ENCODE data around the gene FLT3LG. TPM values are rescaled to one million over a fixed set of nuclear protein-coding genes. Genes with fewer than 3 reads are reported as not detected.

FLT3LG gene
- total and polyA plus RNA-seq, 9 of the 15 experiments (the other 6 are each of a cell fraction or from before 2014, with no cell fraction given), result 0.31 to 6.4 (median 1.1) TPM

DNA sequence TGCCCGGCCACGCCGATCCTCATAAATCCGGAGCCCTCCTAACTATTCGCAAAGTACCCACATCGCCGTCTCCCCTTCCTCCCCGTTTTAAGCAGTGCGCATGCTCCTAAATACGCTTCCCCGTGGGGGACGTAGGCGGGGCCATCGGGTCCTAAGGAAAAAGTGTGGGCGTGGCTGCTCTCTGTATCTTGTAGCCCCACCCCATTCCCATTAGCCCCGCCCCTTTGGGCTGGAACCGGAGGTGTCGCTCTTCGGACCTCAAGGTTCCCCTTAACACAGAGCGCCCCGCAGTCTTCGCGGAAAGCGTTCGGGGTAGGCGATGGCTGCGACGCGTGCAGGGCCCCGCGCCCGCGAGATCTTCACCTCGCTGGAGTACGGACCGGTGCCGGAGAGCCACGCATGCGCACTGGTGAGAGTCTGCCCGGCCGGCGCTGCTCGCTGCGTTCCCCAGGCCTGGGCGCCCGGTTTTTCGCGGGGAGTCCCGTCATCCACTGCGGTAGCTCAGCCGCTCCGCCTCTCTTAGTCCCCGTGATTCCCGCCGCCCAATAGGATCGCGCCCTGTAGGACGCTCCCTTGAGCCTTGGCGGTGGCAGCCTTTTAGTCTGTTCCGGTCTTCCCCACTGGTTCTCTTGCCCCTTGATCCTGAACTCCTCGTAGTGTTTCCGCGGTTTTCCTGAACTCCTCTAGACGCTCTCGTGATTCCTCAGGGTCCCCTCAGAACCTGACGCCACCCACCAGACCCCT, 20.8 kb upstream of the FLT3LG start, which contains the start of gene ALDH16A1 (continued):
- TF ChIP-seq BRD4 (IDR thresholded peaks at IDR 0.05), result 0 out of 2 replicates have a peak, but pooled peaks have one; percentile 82

DNA sequence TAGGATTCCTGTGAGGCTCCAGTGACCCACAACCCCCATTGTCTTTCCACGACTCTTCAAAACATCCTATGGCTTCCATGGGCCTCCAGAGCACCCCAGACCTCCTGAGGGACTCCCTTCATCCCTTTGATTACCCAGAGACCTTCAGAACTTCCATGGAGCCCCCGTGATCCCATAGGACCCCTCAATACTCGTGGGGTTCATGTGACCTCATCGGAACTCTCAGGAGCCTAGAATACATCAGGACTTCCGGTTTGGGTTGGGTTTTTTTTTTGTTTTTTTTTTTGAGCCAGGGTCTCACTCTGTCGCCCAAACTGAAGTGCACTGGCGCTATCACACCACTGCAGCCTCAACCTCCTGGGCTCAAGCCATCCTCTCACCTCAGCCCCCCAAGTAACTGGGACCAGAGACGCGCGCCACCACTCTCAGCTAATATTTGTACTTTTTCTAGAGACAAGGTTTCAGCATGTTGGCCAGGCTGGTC, 20.2 kb upstream of the FLT3LG start:
- DNase-seq (ENCODE audit: extremely low read depth in 1 of 4, low spot score in 3 of 4) (peak in 3 of 4 experiments; percentile 29 to 72 (median 70)), FAIRE-seq (no peak), ATAC-seq (no peak)
- Histone ChIP-seq H3K4me3 (peak overlapping the region; percentile 93), H3K27ac (ENCODE audit: extremely low read depth, low read depth, low read length) (peak overlapping the region; percentile 100), H3K4me1 (replicated peaks in 1 of 2; ENCODE audit: control insufficient read depth in 2 of 2, insufficient read depth in 2 of 2, low read length in 2 of 2) (peaks cover 5 to 40% of the 10 kb centered on the region in 2 experiments; a peak in 4 of 5 replicates), H3K9ac (ENCODE audit: insufficient read depth in 1 of 2, low read depth in 2 of 2, low read length in 2 of 2) (peak overlapping the region; percentile 95 to 100), H3K36me3 (ENCODE audit: control insufficient read depth, insufficient read depth, low read length) (peaks cover 41% of the 10 kb centered on the region; the same call in 2 of the 3 replicates), H3K9me3 (replicated peaks; ENCODE audit: control insufficient read depth, insufficient read depth, low read depth, low read length) (no peaks in the 10 kb centered on the region), H4K20me1 (replicated peaks; ENCODE audit: control insufficient read depth, insufficient read depth, low read length) (no peaks in the 10 kb centered on the region), H3K79me2 (ENCODE audit: control insufficient read depth, insufficient read depth, low read length) (peaks cover 54% of the 10 kb centered on the region), H3K27me3 (ENCODE audit: control insufficient read depth in 2 of 2, insufficient read depth in 2 of 2, low read length in 2 of 2) (no peaks in the 10 kb centered on the region), H2AFZ (ENCODE audit: low read depth, low read length) (peak overlapping the region; percentile 95), H3K9me1 (ENCODE audit: control insufficient read depth, insufficient read depth, low read length) (no peaks in the 10 kb centered on the region), H3K4me2 (ENCODE audit: insufficient read depth, low read length) (peak overlapping the region; percentile 96)
- in situ Hi-C loops (cut with MboI), result no loop called here
- ChIA-PET CTCF (ENCODE audit: low intra/inter-chr PET ratio) (no interaction called here), POLR2A (interaction anchor here (0.6 to 2.8 kb wide), 15 partner anchors 9 to 578 kb away, joined by 3 to 8 read pairs (median 4); partner anchors contain the start of gene DKKL1)
- 2% methylated on average over 10 of the region's 10 CpGs for WGBS (ENCODE audit: insufficient coverage, low coverage, missing lambda C conversion rate)
- intact Hi-C loops (cut with micrococcal nuclease), result no loop called here
- BruUV-seq (replicated peaks), result TSS peak; percentile 83
- no peak for TF ChIP-seq MAFK (IDR thresholded peaks at IDR 0.05; ENCODE audit: low read length)
- TF ChIP-seq HNRNPK (IDR thresholded peaks at IDR 0.05; ENCODE audit: low read depth, low read length, poor library complexity, severe bottlenecking), result no peak
- no peak for TF ChIP-seq ZMIZ1 (IDR thresholded peaks at IDR 0.05; ENCODE audit: low read depth in 2 of 2, low read length in 2 of 2)
- TF ChIP-seq MEF2A (IDR thresholded peaks at IDR 0.05; ENCODE audit: control insufficient read depth, low read depth, low read length), result no peak
- no peak for TF ChIP-seq PTTG1 (tag; IDR thresholded peaks at IDR 0.05; ENCODE audit: low read depth)
- no peak for TF ChIP-seq TAF9B (IDR thresholded peaks at IDR 0.05; ENCODE audit: partially characterized antibody)
- TF ChIP-seq ZBTB5 (IDR thresholded peaks at IDR 0.05), result no peak
- no peak for TF ChIP-seq SRSF3 (IDR thresholded peaks at IDR 0.05; ENCODE audit: insufficient read depth, low read length)
- no peak for TF ChIP-seq FOXP1 (CRISPR knock-in tag; IDR thresholded peaks at IDR 0.05)
- TF ChIP-seq TAL1 (IDR thresholded peaks at IDR 0.05), result peak; percentile 39; the same call in 1 of the 2 replicates
- TF ChIP-seq HNRNPLL (IDR thresholded peaks at IDR 0.05; ENCODE audit: low read depth, low read length, poor library complexity, severe bottlenecking), result no peak
- peak; percentile 64 for TF ChIP-seq BRD9 (IDR thresholded peaks at IDR 0.05; ENCODE audit: low read depth, partially characterized antibody)
- no peak for TF ChIP-seq SP1 (CRISPR knock-in tag; IDR thresholded peaks at IDR 0.05)
- no peak for TF ChIP-seq STAT5A (IDR thresholded peaks at IDR 0.05; ENCODE audit: borderline replicate concordance, low read length)
